A549 (cell line): ENCODE measurements around the gene HOGA1. TPM values are rescaled to one million over a fixed set of nuclear protein-coding genes. Genes with fewer than 3 reads are reported as not detected.

Experiments used
- ATAC-seq, 2 experiments: fragments of 200-7000 bp in 1 of 2; fragments of >200 bp in 1 of 2; cut with Nextera tagmentation in 1 of 2; cut with Tn5 transposase in 1 of 2; 3 replicates each; pipeline versions ENCODE4 v1.8.0 to v1.9.1; 2018 to 2020; ENCODE audit warnings: mild to moderate bottlenecking in 1 of 2, moderate library complexity in 1 of 2
- CTCF ChIA-PET: fragments of 300-600 bp; sonication (Branson Sonifier 250); formaldehyde crosslinking; extraction: SDS; loops from one replicate; lab custom pipeline; 2021; ENCODE audit warnings: antibody characterized with exemption, inconsistent platforms; lab: Yijun Ruan, JAX
- POLR2A ChIA-PET: fragments of 350-600 bp; formaldehyde crosslinking; extraction: SDS; loops from one replicate; lab custom pipeline; 2021; ENCODE audit warnings: antibody characterized with exemption, inconsistent platforms; lab: Yijun Ruan, JAX
- DNase-seq, 2 experiments: peaks; one replicate each; pipeline versions ENCODE4 v3.0.0 to v3.0.0-alpha.2; 2011 to 2016; ENCODE audit warnings: low read depth in 1 of 2, low spot score in 1 of 2
- FAIRE-seq: peaks from 2 replicates; lab custom pipeline; 2011; peaks lifted over from hg19 to GRCh38; lab: Jason Lieb, UNC
- H3K27ac ChIP-seq, 2 experiments: fragments of >200 bp; sonication (Bioruptor Twin); formaldehyde crosslinking; 3 replicates each; pipeline ENCODE4 v1.5.1; 2016 to 2017
- H3K4me1 ChIP-seq: fragments of >200 bp; sonication (Bioruptor Twin); formaldehyde crosslinking; 3 replicates; pipeline ENCODE4 v1.6.1; 2016
- H3K4me2 ChIP-seq: fragments of >200 bp; sonication (Bioruptor Twin); formaldehyde crosslinking; 3 replicates; pipeline ENCODE4 v1.6.1; 2016
- H3K4me3 ChIP-seq: fragments of >200 bp; sonication (Bioruptor Twin); formaldehyde crosslinking; 3 replicates; pipeline ENCODE4 v1.5.1; 2016
- H3K9me3 ChIP-seq: fragments of >200 bp; sonication (Bioruptor Twin); formaldehyde crosslinking; 3 replicates; pipeline ENCODE4 v1.6.1; 2016
- EHMT2 ChIP-seq: fragments of 200-600 bp; sonication (generic); IDR thresholded peaks from 2 replicates; pipeline ENCODE4 v1.6.1; 2016; ENCODE audit warnings: antibody characterized with exemption, low read depth, mild to moderate bottlenecking, moderate library complexity
- HOXA7 ChIP-seq: fragments of 250-450 bp; sonication (Bioruptor Pico); IDR thresholded peaks from 2 replicates; pipeline ENCODE4 v1.5.0; 2020; ENCODE audit warnings: mild to moderate bottlenecking, moderate library complexity
- HOXB5 ChIP-seq: fragments of 250-450 bp; sonication (Bioruptor Pico); IDR thresholded peaks from 2 replicates; pipeline ENCODE4 v1.5.0; 2020; ENCODE audit warnings: mild to moderate bottlenecking, moderate library complexity
- KDM5A ChIP-seq: fragments of 200-600 bp; sonication (generic); IDR thresholded peaks from 2 replicates; pipeline ENCODE4 v1.6.1; 2016; ENCODE audit warnings: antibody characterized with exemption, mild to moderate bottlenecking
- MAFK ChIP-seq: fragments of 450-650 bp; IDR thresholded peaks from 2 replicates; pipeline ENCODE4 v1.6.1; 2014; ENCODE audit not compliant: partially characterized antibody
- MAZ ChIP-seq: fragments of 150-350 bp; IDR thresholded peaks from 2 replicates; pipeline ENCODE4 v1.6.1; 2014; ENCODE audit warnings: antibody characterized with exemption, low read depth, low read length, borderline replicate concordance
- NPAS2 ChIP-seq: fragments of 250-450 bp; sonication (Bioruptor Pico); IDR thresholded peaks from 2 replicates; pipeline ENCODE4 v1.8.0; 2022; ENCODE audit warnings: mild to moderate bottlenecking, moderate library complexity, borderline replicate concordance
- POLR2A ChIP-seq: IDR thresholded peaks from 2 replicates; pipeline ENCODE4 v1.6.1; 2012; ENCODE audit warnings: mild to moderate bottlenecking, low read length
- RARB ChIP-seq: fragments of 250-450 bp; sonication (Bioruptor Pico); IDR thresholded peaks from 2 replicates; pipeline ENCODE4 v1.8.0; 2021; ENCODE audit warnings: mild to moderate bottlenecking, moderate library complexity
- RNF2 ChIP-seq: fragments of 200-600 bp; sonication (generic); IDR thresholded peaks from 2 replicates; pipeline ENCODE4 v1.6.1; 2016; ENCODE audit warnings: low read depth, mild to moderate bottlenecking, antibody characterized with exemption, moderate library complexity, borderline replicate concordance
- SREBF2 ChIP-seq: fragments of 450-650 bp; IDR thresholded peaks from 2 replicates; pipeline ENCODE4 v1.6.1; 2014; ENCODE audit warnings: mild to moderate bottlenecking, moderate library complexity
- TP53 ChIP-seq: fragments of 250-450 bp; sonication (Bioruptor Pico); IDR thresholded peaks from 2 replicates; pipeline ENCODE4 v1.5.0; 2021; ENCODE audit warnings: mild to moderate bottlenecking, moderate library complexity
- ZNF302 ChIP-seq: fragments of 250-450 bp; sonication (Bioruptor Pico); IDR thresholded peaks from 2 replicates; pipeline ENCODE4 v1.9.0; 2021; ENCODE audit warnings: inconsistent platforms, mild to moderate bottlenecking, moderate library complexity
- WGBS: methylation state at CpG from one replicate; pipeline ENCODE4 v1.1.6; 2017; ENCODE audit errors: missing lambda C conversion rate; 5-methylcytosine and 5-hydroxymethylcytosine counted together
- polyA plus RNA-seq, 4 experiments: library from polyadenylated mRNA; depleted of rRNA in 3 of 4; stranded (reverse); fragments of >200 nt; fragmentation: RNase III in 1 of 4; extraction: RNeasy Plus Mini Kit Qiagen cat#74134 plus additional on column Dnase treatment in 1 of 4; gene quantifications; 2 replicates in 3 of 4; 3 replicates in 1 of 4; pipeline ENCODE4 v1.2.3, GENCODE V29; 2011 to 2017
- TF ChIP-seq, protein P1 (sequence below): IDR thresholded peaks from 2 replicates; pipeline ENCODE4 v1.6.1; 2012
- TF ChIP-seq, protein P2 (sequence below): fragments of 200-600 bp; sonication (generic); IDR thresholded peaks from 2 replicates; pipeline ENCODE4 v1.6.1; 2016; ENCODE audit warnings: antibody characterized with exemption, mild to moderate bottlenecking, moderate library complexity
- TF ChIP-seq, protein P3 (sequence below): fragments of >200 bp; sonication (Bioruptor Twin); formaldehyde crosslinking; IDR thresholded peaks from 2 replicates; pipeline ENCODE4 v1.6.1; 2016
- TF ChIP-seq, protein P4 (sequence below): fragments of 450-650 bp; IDR thresholded peaks from 2 replicates; pipeline ENCODE4 v1.6.1; 2014; ENCODE audit warnings: antibody characterized with exemption

HOGA1 gene
- polyA plus RNA-seq, 2 of the 4 experiments (the other 2 are of a cell fraction) = 2.0 to 3.1 TPM

DNA sequence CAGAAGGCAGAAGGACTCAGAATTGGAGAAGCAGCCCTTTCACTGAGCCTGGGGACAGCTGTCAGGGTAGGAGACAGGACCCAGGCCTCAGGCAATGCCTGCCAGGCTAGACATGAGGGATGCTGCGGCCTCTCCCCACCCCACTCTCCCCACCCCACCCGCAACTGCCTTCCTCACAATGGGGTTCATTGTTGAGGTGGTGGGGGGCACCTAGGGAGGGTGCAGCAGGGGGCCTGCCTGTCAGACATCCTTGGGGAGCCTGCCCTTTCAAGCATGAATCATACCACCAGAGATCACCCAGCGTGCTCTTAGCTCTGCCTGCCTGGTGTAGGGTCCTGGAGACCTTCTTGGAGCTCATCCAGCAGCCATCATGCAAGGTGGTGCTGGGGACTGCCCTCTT is 5.3 kb downstream of the HOGA1 start, which contains the start of gene C10orf62:
Gene C10orf62 (plus strand): TSS at position 243 of the 400 bp plus-strand sequence. CDS start 177 bp downstream, outside the sequence.
- WGBS = 92% methylated on average over 2 of the region's 3 CpGs
- DNase-seq (no peak), ATAC-seq (no peak), FAIRE-seq (no peak)
- no peak within 1 kb of the TSS for H3K4me2 ChIP-seq
- H3K27ac ChIP-seq = peak within 1 kb of the TSS in 1 of 2 experiments; percentile 34; a peak in 3 of 6 replicates
- TF ChIP-seq, protein P1, sequence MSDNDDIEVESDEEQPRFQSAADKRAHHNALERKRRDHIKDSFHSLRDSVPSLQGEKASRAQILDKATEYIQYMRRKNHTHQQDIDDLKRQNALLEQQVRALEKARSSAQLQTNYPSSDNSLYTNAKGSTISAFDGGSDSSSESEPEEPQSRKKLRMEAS = no peak
- no peak for TF ChIP-seq MAFK
- no peak for TF ChIP-seq MAZ
- no peak for TF ChIP-seq ZNF302
- TF ChIP-seq, protein P2, sequence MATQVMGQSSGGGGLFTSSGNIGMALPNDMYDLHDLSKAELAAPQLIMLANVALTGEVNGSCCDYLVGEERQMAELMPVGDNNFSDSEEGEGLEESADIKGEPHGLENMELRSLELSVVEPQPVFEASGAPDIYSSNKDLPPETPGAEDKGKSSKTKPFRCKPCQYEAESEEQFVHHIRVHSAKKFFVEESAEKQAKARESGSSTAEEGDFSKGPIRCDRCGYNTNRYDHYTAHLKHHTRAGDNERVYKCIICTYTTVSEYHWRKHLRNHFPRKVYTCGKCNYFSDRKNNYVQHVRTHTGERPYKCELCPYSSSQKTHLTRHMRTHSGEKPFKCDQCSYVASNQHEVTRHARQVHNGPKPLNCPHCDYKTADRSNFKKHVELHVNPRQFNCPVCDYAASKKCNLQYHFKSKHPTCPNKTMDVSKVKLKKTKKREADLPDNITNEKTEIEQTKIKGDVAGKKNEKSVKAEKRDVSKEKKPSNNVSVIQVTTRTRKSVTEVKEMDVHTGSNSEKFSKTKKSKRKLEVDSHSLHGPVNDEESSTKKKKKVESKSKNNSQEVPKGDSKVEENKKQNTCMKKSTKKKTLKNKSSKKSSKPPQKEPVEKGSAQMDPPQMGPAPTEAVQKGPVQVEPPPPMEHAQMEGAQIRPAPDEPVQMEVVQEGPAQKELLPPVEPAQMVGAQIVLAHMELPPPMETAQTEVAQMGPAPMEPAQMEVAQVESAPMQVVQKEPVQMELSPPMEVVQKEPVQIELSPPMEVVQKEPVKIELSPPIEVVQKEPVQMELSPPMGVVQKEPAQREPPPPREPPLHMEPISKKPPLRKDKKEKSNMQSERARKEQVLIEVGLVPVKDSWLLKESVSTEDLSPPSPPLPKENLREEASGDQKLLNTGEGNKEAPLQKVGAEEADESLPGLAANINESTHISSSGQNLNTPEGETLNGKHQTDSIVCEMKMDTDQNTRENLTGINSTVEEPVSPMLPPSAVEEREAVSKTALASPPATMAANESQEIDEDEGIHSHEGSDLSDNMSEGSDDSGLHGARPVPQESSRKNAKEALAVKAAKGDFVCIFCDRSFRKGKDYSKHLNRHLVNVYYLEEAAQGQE = no peak
- no peak for TF ChIP-seq EHMT2
- TF ChIP-seq RARB (CRISPR knock-in tag) = no peak
- TF ChIP-seq, protein P3, sequence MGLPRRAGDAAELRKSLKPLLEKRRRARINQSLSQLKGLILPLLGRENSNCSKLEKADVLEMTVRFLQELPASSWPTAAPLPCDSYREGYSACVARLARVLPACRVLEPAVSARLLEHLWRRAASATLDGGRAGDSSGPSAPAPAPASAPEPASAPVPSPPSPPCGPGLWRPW = no peak
- TF ChIP-seq TP53 (CRISPR knock-in tag) = no peak
- no peak for TF ChIP-seq SREBF2
- TF ChIP-seq, protein P4, sequence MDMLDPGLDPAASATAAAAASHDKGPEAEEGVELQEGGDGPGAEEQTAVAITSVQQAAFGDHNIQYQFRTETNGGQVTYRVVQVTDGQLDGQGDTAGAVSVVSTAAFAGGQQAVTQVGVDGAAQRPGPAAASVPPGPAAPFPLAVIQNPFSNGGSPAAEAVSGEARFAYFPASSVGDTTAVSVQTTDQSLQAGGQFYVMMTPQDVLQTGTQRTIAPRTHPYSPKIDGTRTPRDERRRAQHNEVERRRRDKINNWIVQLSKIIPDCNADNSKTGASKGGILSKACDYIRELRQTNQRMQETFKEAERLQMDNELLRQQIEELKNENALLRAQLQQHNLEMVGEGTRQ = no peak
- no peak for TF ChIP-seq KDM5A
- no peak for TF ChIP-seq POLR2A
- no peak for TF ChIP-seq HOXA7 (CRISPR knock-in tag)
- TF ChIP-seq NPAS2 (CRISPR knock-in tag) = no peak
- TF ChIP-seq RNF2 = no peak
- TF ChIP-seq HOXB5 (CRISPR knock-in tag) = no peak
- peaks cover 14% of the 10 kb centered on the region for H3K4me1 ChIP-seq
- no peaks in the 10 kb centered on the region for H3K9me3 ChIP-seq
- ChIA-PET CTCF (interaction anchor here (1.0 to 39.7 kb wide), 3 partner anchors 9 to 134 kb away, joined by 4 to 1048 read pairs (median 1048); partner anchors contain the start of genes ANKRD2, C10orf62 and HOGA1), POLR2A (no interaction called here)
- H3K4me3 ChIP-seq = no peak within 1 kb of the TSS

DNA sequence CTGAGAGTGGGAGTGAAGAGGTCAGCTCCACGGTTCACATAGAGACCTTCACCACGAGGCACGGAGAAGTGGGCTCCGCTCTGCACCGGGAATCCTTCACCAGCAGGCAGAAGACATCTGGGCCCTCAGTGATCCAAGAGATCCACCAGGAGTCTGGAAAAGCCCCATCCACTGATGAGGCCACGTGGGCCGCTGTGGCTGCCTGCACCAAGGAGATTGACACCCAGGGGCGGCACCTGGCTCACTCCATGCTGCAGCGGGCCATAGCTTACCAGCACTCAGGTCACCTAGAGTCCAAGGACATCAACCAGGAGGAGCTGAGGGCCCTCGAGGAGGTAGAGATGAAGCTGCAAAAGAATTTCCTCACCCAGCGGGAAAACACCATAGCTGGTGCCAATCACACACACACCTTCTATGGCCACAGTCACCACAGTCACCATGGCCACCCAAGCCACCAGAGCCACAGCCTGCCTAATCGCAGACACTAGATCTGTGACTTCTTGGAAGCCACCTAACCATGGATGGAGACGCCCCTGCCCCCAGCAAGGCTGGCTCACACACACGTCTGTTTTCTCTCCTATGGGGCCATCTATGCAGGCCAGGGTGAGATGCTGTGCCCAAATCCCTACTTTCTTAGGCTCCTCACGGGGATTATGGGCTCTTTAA is 6.0 kb downstream of the HOGA1 start:
- ATAC-seq = no peak
- POLR2A ChIA-PET = no interaction called here
- no peak overlapping the region for H3K4me2 ChIP-seq
- TF ChIP-seq, protein P4 = no peak
- TF ChIP-seq, all 56 proteins: peak for 0
- CTCF ChIA-PET = interaction anchor here (1.0 to 39.7 kb wide), 4 partner anchors 9 to 133 kb away, joined by 3 to 1048 read pairs (median 526); partner anchors contain the start of genes ANKRD2, C10orf62 and HOGA1
- no peaks in the 10 kb centered on the region for H3K9me3 ChIP-seq
- FAIRE-seq (no peak), DNase-seq (no peak)
- H3K27ac ChIP-seq = peak overlapping the region in 1 of 2 experiments; percentile 32; a peak in 1 of 6 replicates
- 85% methylated on average over 15 of the region's 15 CpGs for WGBS
- peaks cover 7% of the 10 kb centered on the region; the same call in 2 of the 3 replicates for H3K4me1 ChIP-seq
- no peak overlapping the region for H3K4me3 ChIP-seq
